Cardiac fibroblast (primary cell): ENCODE results near the gene ZP1.
"Not testable (repeated sequence)": the region's sequence is repeated elsewhere in the genome, so short reads cannot be mapped to it uniquely, and the experiment has no call there.

Experiments used
- DNase-seq, 2 donors: peaks; one replicate each; pipeline versions ENCODE4 v3.0.0 to v3.0.0-alpha.2; 2010; ENCODE audit warnings: low read depth in 2 of 2
- H3K4me3 ChIP-seq, 2 donors: replicated peaks in 1 of 2; 1 replicate in 1 of 2; 2 replicates in 1 of 2; pipeline ENCODE4 v1.5.1; 2011; ENCODE audit warnings: low read depth in 2 of 2, low read length in 2 of 2, mild to moderate bottlenecking in 2 of 2, moderate library complexity in 1 of 2
- TF ChIP-seq, protein P1 (sequence below): IDR thresholded peaks from one replicate; pipeline ENCODE4 v1.5.1; 2011; ENCODE audit warnings: low read depth, mild to moderate bottlenecking, low read length, inconsistent platforms

The ZP1 gene

DNA sequence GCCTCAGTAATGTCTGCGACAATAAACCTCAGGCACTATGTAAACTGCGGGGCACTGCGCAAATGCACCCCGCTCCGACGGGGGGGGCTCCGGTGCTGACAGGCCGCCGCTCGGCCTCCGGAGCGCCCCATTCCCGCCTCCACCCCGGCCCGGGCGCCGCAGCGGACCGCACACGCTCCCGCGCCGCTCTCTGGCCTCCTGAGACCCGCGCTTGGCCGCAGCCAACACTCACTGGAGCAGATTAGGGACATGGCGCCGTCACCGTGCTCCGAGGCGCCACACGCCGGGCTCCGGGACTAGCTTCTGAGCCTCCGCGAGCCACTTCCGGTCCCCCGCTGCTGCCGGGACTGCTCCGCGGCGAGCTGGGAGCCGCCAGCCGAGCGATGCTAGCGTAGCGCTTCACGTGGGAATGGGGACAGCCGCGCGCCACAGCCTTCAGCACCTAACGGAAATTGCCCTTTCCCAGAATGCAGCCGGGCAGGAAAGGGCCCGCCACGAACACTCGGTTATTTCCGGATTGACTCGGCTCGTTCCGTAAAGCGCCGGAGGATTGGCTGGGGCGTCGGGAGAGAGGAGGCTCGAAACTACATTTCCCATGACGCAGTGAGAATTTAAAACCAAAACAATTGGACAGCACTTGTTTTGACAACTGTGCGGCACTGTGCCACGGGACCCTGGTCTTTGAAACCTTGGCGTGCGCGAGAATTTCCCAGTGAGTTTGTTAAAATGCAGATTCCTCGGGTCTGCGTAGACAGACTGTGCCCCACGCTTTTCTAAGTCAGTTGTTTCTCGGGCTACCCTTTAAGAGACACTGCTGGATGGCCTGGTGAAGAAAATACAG lies 39.0 kb downstream of the ZP1 start, which contains the start of gene PRPF19:
TSS of gene PRPF19 (minus strand) at position 454 of the 841 bp plus-strand sequence. CDS start at position 251, 203 bp downstream.
- TF ChIP-seq, protein P1, sequence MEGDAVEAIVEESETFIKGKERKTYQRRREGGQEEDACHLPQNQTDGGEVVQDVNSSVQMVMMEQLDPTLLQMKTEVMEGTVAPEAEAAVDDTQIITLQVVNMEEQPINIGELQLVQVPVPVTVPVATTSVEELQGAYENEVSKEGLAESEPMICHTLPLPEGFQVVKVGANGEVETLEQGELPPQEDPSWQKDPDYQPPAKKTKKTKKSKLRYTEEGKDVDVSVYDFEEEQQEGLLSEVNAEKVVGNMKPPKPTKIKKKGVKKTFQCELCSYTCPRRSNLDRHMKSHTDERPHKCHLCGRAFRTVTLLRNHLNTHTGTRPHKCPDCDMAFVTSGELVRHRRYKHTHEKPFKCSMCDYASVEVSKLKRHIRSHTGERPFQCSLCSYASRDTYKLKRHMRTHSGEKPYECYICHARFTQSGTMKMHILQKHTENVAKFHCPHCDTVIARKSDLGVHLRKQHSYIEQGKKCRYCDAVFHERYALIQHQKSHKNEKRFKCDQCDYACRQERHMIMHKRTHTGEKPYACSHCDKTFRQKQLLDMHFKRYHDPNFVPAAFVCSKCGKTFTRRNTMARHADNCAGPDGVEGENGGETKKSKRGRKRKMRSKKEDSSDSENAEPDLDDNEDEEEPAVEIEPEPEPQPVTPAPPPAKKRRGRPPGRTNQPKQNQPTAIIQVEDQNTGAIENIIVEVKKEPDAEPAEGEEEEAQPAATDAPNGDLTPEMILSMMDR: no peak
- peak; percentile 95 to 96 for DNase-seq
- peak within 1 kb of the TSS; percentile 81 to 84 for H3K4me3 ChIP-seq

DNA sequence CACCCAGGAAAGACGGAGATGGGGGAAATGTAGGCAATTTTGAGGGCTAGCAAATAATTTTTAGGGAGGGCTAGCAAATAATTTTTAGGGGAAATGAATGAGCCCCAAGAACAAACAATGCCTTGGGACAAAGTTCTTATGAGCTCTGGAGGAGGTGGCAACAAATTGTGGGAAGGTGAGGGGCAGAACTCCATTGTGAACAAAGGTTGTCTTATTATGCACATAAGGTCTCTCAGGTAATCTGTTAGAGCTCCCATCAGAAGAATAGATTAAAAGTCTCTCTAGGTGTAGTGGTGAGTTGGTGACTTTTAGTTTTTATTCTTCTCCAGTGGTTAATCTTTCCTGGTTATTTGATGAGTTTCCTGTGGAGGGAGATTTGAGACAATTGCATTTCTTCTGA lies 41.5 kb downstream of the ZP1 start:
- no peak overlapping the region for H3K4me3 ChIP-seq
- TF ChIP-seq, protein P1: no peak
- no peak for DNase-seq

DNA sequence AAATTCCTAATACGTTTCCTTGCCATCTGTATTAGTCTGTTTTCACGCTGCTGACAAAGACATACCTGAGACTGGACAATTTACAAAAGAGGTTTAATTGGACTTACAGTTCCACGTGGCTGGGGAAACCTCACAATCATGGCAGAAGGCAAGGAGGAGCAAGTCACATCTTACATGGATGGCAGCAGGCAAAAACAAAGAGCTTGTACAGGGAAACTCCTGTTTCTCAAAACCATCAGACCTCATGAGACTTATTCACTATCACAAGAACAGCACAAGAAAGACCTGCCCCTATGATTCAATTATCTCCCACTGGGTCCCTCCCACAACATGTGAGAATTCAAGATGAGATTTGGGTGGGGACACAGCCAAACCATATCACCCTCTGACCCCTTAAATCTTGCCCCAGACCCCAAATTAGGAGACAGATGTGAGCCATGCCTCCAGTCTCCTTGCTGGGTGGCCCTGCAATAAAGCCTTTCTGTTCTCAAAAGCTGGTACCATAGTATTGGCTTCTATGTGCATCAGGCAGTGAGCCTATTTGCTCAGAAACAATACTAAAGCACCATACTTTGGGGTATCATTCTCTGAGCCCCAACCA lies 42.4 kb downstream of the ZP1 start:
- DNase-seq, H3K4me3 ChIP-seq: not testable (repeated sequence)

- TF ChIP-seq, protein P1: no peak
- H3K4me3 ChIP-seq: no peak overlapping the region
- DNase-seq: no peak
Observed at GRCh38 chr11:60910281-60910687, 42.9 kb downstream of the ZP1 start.

DNA sequence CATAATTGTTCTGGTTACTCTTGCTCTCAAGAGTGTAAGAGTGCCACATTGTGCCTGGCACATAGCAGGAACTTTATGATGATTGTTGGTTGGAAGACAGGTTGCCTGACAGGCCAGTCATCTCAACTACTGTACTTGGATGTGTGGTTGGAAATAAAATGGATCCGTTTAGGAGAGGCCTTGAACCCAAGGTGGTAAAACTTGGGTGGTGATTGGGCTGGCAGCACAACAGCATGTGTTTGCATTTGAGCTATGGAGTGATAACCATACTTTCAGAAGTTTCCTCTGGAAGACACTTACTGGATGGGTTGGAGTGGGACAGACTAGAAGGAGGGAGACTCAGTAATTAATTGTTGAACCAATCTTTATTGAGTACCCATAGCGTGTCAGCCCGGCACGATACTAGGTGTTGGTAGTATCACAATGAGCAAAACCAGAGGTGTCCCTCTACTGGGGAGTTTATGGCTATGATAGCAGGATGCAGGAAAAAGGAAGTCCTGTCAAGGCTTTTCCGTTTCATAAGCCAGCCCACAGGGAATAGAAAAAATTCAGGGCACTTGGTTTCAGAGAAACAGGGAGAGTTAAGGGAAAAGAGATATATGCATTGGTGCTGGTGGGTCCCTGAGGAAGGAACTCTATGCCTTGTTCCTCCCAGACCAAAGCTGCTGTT lies 43.5 kb downstream of the ZP1 start:
- TF ChIP-seq, protein P1: no peak
- DNase-seq: no peak

GRCh38 chr11:60912223-60912850 lies 45.0 kb downstream of the ZP1 start:
- DNase-seq: no peak
- TF ChIP-seq, protein P1: no peak
- H3K4me3 ChIP-seq: no peak overlapping the region

More for the DNA sequence above, 43.5 kb downstream of the ZP1 start:
- H3K4me3 ChIP-seq: no peak overlapping the region
